SK-N-MC (cell line): ENCODE results near the gene TAF3.
"Not testable (repeated sequence)": the region's sequence is repeated elsewhere in the genome, so short reads cannot be mapped to it uniquely, and the experiment has no call there.

Experiments
- DNase-seq: peaks from one replicate; pipeline ENCODE4 v3.0.0-alpha.2; 2011; ENCODE audit warnings: low read depth, low spot score
- H3K27ac ChIP-seq: fragments of 200-600 bp; sonication (generic); 2 replicates; pipeline ENCODE4 v1.5.1; 2016; ENCODE audit warnings: mixed run types
- H3K36me3 ChIP-seq: fragments of 200-600 bp; sonication (generic); 2 replicates; pipeline ENCODE4 v1.6.1; 2017; ENCODE audit warnings: antibody characterized with exemption, low read length, mixed read lengths; ENCODE audit not compliant: insufficient read depth
- H3K4me3 ChIP-seq: fragments of 200-600 bp; sonication (generic); 2 replicates; pipeline ENCODE4 v1.5.1; 2016
- H3K9ac ChIP-seq: fragments of 200-600 bp; sonication (generic); 2 replicates; pipeline ENCODE4 v1.8.0; 2017; ENCODE audit warnings: mixed run types, mixed read lengths; ENCODE audit not compliant: insufficient read length
- H3K9me3 ChIP-seq: fragments of 200-600 bp; sonication (generic); 2 replicates; pipeline ENCODE4 v1.6.1; 2017; ENCODE audit warnings: low read depth, mild to moderate bottlenecking, antibody characterized with exemption, low read length, moderate library complexity, mixed read lengths
- EZH2 ChIP-seq: fragments of 200-600 bp; sonication (generic); IDR thresholded peaks from one replicate; pipeline ENCODE4 v1.6.1; 2017; ENCODE audit warnings: antibody characterized with exemption
- FOXP2 ChIP-seq: optimal IDR thresholded peaks from 2 replicates; pipeline ENCODE3; 2011; ENCODE audit warnings: mild to moderate bottlenecking, moderate library complexity; ENCODE audit not compliant: insufficient read depth; ENCODE audit errors: extremely low read length, control extremely low read depth
- POLR2AphosphoS5 ChIP-seq: IDR thresholded peaks from 2 replicates; pipeline ENCODE4 v1.6.1; 2012; ENCODE audit warnings: mild to moderate bottlenecking, low read depth, low read length, borderline replicate concordance

The TAF3 gene

DNA sequence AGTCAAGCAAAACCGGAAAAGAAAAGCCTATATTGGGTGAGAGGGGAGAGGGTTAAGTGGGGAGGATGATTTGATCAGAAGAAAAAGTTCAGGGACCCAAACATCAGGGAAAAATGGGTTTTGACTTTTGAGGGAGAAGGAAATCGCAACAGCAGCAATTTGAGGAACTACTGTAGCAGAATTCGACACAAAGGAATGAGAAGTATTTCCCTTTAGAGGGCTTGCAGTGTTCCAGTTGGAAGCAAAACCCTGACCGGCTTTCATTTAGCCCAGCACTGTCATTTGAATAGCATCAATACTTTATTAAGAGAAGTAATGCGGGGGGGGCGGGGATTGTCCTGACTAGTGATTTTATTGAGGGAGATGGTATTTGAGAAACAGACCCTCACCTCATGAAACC, 199.0 kb downstream of the TAF3 start:
- TF ChIP-seq FOXP2 (no peak), EZH2 (no peak), POLR2AphosphoS5 (no peak)
- no peaks in the 10 kb centered on the region for H3K36me3 ChIP-seq

DNA sequence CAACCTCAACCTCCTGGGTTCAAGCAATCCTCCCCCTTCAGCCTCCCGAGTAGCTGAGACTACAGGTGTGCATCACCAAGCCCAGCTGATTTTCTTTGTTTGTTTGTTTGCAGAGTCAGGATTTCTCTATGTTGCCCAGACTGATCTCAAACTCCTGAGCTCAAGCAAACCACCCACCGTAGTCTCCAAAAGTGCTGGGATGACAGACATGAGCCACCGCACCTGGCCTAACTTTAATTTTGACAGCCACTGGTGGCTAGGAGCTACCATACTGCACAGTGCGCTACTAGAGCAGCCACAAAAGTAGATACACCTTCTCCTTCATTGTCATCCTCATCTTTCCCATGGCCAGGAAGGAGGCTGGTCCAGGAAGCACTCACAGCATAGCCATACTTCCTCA, 205.0 kb downstream of the TAF3 start:
- Histone ChIP-seq H3K27ac (no peak overlapping the region), H3K36me3 (no peaks in the 10 kb centered on the region), H3K4me3 (no peak overlapping the region), H3K9me3 (no peaks in the 10 kb centered on the region), H3K9ac (no peak overlapping the region)
- no peak for DNase-seq
- no peak for TF ChIP-seq FOXP2
- no peak for TF ChIP-seq POLR2AphosphoS5

More for the DNA sequence above, 199.0 kb downstream of the TAF3 start:
- Histone ChIP-seq H3K27ac (no peak overlapping the region), H3K9ac (no peak overlapping the region), H3K9me3 (no peaks in the 10 kb centered on the region), H3K4me3 (no peak overlapping the region)
- DNase-seq: no peak

DNA sequence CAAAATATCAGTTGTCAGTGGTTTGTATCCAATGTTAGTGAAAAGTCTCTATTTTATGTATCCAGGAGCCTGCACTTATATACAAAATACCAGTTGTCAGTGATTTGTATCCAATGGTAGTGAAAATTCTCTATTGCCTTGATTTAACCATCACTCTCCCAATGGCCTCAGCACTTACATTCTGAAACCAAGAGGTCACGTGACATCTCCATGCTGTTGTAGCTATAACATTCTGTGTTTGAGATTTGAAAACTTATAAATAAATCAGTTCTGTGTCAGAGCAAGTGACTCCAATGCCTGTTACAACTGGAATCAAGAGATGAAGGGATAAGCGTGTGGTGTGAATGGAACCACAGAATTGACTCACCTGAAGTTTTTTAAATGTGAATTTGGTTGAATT, 205.5 kb downstream of the TAF3 start:
- DNase-seq: no peak

DNA sequence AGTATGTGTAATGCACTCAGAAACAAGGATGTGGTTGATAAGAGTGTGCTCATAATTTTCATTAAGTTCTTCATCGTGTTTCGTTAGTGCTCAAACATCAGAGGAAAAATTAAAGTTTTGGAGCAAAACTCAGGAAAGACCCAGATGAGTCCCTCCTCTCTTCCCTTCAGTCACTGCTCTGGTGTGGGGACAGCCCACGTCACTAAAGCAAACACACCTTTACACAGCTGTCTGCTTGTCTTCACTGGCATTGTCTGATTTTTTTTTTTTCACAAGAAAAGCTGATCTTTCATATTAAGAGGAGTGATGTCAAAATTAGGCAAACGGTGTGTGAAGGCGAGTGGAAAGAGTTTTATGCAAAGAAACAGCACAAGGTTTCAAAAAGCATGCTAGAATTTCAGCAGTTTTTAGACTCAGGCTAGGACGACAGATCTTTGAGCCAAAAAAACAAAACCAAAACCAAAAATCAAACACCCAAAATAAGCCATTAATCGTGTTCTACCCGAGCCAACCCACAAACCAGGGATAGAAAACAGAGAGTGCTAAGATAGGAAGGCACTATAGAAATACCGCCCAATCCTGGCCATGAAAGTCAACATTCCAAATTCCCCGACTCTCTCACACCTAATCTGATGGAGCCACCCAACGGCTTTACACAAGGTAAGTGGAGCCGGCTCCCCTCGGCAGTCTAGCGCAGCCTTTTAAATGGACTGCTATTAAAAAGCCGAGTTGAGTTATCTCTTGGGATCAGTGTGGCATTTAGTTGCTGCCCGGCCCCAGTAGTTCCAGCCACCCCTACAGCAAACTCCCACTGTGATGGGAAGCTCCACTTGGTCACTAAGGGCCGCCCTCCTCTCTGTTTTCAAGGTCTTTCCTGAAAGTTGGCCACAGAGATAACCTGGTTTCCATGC, 208.3 kb downstream of the TAF3 start:
- Histone ChIP-seq H3K27ac (no peak overlapping the region), H3K36me3 (no peaks in the 10 kb centered on the region), H3K9me3 (no peaks in the 10 kb centered on the region), H3K9ac (no peak overlapping the region), H3K4me3 (no peak overlapping the region)
- TF ChIP-seq FOXP2 (no peak), EZH2 (no peak), POLR2AphosphoS5 (no peak)
- DNase-seq: no peak

More for the DNA sequence above, 205.5 kb downstream of the TAF3 start:
- H3K9me3 ChIP-seq: no peaks in the 10 kb centered on the region
- TF ChIP-seq FOXP2 (no peak), EZH2 (no peak), POLR2AphosphoS5 (no peak)
- H3K9ac ChIP-seq: no peak overlapping the region
- no peak overlapping the region for H3K4me3 ChIP-seq
- H3K27ac ChIP-seq: no peak overlapping the region
- no peaks in the 10 kb centered on the region for H3K36me3 ChIP-seq

DNA sequence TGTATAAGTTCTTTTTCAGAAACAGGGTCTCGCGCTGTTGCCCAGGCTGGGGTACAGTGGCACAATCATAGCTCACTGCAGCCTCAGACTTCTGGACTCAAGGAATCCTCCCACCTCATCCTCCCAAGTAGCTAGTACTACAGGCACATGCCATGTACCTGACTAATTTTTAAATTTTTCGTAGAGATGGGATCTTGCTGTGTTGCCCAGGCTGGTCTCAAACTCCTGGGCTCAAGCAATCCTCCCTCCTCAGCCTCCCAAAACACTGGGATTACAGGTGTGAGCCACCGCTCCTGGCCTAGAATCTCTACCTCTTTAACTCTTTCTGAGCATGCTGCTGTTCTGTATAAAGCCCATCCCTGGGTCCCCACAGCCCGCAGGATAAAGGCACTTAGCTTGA, 212.9 kb downstream of the TAF3 start:
- H3K9ac ChIP-seq, H3K4me3 ChIP-seq, H3K36me3 ChIP-seq, H3K9me3 ChIP-seq, DNase-seq, H3K27ac ChIP-seq: not testable (repeated sequence)

DNA sequence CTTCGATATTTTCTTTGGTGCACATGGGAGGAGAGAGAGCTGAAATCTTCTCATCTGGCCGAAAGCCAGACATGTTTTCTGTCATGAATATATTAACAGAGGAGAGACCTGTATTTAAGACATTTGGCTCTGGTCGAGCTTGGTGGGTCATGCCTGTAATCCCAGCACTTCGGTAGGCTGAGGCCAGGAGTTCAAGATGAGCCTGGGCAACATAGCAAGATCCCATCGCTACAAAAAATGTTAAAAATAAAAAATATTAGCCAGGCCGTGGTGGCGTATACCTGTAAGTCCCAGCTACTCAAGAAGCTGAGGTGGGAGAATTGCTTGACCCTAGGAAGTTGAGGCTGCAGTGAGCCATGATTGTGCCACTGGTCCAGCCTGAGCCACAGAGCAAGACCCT, 214.3 kb downstream of the TAF3 start:
- Histone ChIP-seq H3K27ac (no peak overlapping the region), H3K9ac (no peak overlapping the region), H3K9me3 (no peaks in the 10 kb centered on the region), H3K36me3 (no peaks in the 10 kb centered on the region), H3K4me3 (no peak overlapping the region)
- no peak for DNase-seq
- TF ChIP-seq EZH2: no peak
- no peak for TF ChIP-seq FOXP2
- TF ChIP-seq POLR2AphosphoS5: no peak

DNA sequence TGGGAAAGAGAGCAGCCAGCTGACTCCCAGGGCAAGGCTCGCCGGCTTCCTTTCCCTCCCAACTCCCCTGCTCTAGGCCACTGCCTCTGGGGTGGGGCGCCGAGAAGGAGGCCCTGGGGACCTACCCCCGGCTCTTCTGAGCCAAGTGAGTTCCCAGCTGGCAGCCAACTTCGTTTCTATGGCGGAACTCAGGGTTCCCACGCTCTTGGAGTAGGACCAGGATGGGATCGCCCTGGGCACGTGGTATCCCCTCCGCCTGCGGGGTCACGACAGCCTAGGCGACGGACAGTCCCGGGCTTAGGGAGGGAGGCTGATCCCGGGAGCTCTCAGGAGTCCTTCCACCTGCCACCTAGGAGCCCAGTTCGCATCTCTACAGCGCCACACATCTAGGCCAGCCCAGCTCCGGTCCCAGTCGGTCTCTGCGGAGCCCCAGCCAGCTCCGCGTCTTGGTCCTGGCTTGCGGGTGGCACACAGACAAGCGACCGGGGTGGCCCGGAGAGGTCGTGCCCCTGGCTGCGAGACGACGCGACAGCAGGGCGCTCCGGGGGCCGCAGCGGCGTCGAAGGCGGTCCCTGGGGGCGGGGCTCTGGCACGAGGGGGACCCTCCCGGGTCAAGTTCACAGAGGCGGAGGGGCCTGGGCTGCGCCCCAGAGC, 215.6 kb downstream of the TAF3 start:
- DNase-seq: no peak
- H3K4me3 ChIP-seq: no peak overlapping the region
- H3K27ac ChIP-seq: no peak overlapping the region
- no peaks in the 10 kb centered on the region for H3K9me3 ChIP-seq
- no peaks in the 10 kb centered on the region for H3K36me3 ChIP-seq
- no peak for TF ChIP-seq FOXP2
- TF ChIP-seq EZH2: no peak
- no peak for TF ChIP-seq POLR2AphosphoS5
- H3K9ac ChIP-seq: no peak overlapping the region

DNA sequence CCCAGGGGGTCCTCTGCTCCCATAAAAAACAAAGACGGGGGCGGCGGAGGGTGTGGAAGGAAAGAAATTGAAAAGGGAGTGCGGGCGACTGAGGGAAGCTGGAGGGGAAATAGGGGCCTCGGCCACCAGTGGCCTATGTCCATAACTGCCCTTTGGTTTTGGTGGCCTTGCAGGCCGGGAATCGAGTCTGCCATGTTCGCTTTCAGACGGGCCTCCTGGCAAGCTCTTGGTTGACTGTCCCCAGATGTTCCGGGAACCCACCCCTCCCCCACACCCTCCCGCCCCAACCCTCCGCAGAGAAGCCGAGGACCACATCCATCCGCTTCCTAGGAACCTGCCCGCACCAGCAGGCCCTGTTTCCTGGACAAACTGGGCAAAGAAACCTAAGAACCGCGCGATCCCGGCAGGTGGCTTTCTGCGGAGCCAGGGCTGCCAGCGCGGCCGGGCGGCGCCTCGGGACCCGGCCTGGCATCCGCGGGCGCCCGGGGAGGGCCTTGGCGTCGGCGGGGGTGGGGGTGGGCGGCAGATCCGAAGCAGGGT, 216.2 kb downstream of the TAF3 start:
- Histone ChIP-seq H3K9ac (no peak overlapping the region), H3K4me3 (no peak overlapping the region), H3K36me3 (no peaks in the 10 kb centered on the region), H3K27ac (no peak overlapping the region), H3K9me3 (no peaks in the 10 kb centered on the region)
- DNase-seq: no peak
- TF ChIP-seq POLR2AphosphoS5 (no peak), EZH2 (no peak), FOXP2 (no peak)
